ENCODE results near the gene RHO. TPM values are rescaled to one million over a fixed set of nuclear protein-coding genes. Genes with fewer than 3 reads are reported as not detected.
A peak's percentile ranks its signal among the peaks of the same experiment; 100 is the strongest.

Gene RHO
- total RNA-seq, 2 donors from 2014 or later, result 0.22 to 0.26 TPM

DNA sequence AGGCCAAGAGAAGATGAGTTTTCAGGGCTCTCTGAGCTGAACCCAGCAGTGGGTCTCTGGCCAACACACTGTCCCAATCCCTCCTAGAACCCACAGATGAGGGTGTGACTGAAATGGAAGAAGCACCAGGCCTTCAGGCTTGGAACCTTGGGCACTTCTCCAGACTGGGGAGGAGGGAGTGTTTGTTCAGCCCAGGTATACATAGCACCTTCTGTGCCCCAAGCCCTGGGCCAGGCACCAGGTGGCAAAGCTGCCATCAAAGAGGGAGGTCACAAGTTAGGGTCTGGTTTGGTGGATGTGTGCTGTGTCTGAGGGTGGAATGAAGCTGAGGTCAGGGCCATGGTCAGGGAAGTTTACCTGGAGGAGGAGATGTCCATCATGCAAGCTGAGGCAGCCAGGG lies 15.8 kb upstream of the RHO start:
- no peaks in the 10 kb centered on the region for H3K9me3 Mint-ChIP-seq
- peak overlapping the region; percentile 60 for H3K27ac Mint-ChIP-seq
- H3K4me3 ChIP-seq (ENCODE audit: low read length), result no peak overlapping the region
- H3K9ac ChIP-seq (ENCODE audit: extremely low read depth, low read length, poor library complexity, severe bottlenecking), result no peak overlapping the region
- peaks cover 33% of the 10 kb centered on the region for H3K36me3 Mint-ChIP-seq (ENCODE audit: low read depth)
- no peak for DNase-seq
- no peaks in the 10 kb centered on the region for H3K4me1 Mint-ChIP-seq
- H3K4me3 Mint-ChIP-seq, result no peak overlapping the region
- H3K27ac ChIP-seq (ENCODE audit: low read depth, low read length), result no peak overlapping the region
- peaks cover 19% of the 10 kb centered on the region for H3K36me3 ChIP-seq (ENCODE audit: control insufficient read depth, insufficient read depth, low read length)
- H3K9me3 ChIP-seq (ENCODE audit: control insufficient read depth, low read length), result no peaks in the 10 kb centered on the region
- H3K27me3 Mint-ChIP-seq (ENCODE audit: insufficient read depth), result no peaks in the 10 kb centered on the region
- no peaks in the 10 kb centered on the region for H3K4me1 ChIP-seq (ENCODE audit: control insufficient read depth, insufficient read depth, low read length)
- H3K27me3 ChIP-seq (ENCODE audit: control insufficient read depth, insufficient read depth, low read length, poor library complexity, severe bottlenecking), result no peaks in the 10 kb centered on the region
- no peak for TF ChIP-seq CTCF (conservative IDR thresholded peaks at IDR 0.05)

DNA sequence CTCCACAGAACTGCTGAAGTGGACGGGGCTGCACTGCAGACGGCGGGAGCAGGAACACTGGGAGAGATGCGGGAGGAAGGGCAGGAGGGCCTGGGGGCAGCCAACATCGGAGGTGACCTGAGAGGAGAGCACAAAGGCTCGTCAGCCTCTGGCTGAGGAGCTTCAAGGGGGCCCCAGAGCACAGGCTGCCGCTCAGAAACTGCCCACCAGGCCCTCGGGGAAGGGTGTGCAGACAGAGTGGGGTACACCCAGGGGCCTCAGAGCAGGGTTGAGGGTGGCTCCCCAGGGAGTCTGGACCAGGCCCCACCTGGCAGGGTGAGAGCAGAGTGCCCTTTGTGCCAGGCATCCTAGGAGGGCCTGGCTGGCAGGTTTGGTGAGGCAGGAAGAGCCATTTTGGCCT lies 14.7 kb upstream of the RHO start:
- WGBS, 2 experiments (ENCODE audit: insufficient coverage in 1 of 2, insufficient read length in 1 of 2), result 92 to 96% methylated on average over 8 of the region's 8 CpGs
- Mint-ChIP-seq H3K36me3 (ENCODE audit: low read depth) (peaks cover 30% of the 10 kb centered on the region), H3K27ac (peak overlapping the region; percentile 13)

DNA sequence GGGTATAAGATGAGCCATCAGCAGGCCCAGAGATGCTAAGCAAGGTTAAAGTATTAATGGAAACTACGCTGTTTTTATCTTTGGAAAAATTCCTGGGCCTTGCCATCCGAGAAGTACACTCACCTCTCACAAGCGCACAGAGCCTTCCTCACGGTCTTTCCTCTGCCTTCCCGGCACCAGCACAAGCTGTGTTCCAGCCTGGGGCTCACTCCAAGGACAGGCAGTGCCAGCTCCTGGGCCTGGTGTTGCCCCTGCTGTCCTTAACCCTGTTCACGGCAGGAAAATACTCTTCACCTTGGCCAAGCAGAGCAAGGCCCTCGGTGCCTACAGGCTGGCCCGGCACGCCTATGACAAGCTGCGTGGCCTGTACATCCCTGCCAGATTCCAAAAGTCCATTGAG lies 14.3 kb upstream of the RHO start:
- TF ChIP-seq CTCF (conservative IDR thresholded peaks at IDR 0.05), result no peak

More for the DNA sequence above, 14.7 kb upstream of the RHO start:
- Mint-ChIP-seq H3K4me3 (no peak overlapping the region), H3K4me1 (no peaks in the 10 kb centered on the region), H3K27me3 (ENCODE audit: insufficient read depth) (no peaks in the 10 kb centered on the region), H3K9me3 (no peaks in the 10 kb centered on the region)
- Histone ChIP-seq H3K4me3 (ENCODE audit: low read length) (no peak overlapping the region), H3K4me1 (ENCODE audit: control insufficient read depth, insufficient read depth, low read length) (no peaks in the 10 kb centered on the region), H3K27me3 (ENCODE audit: control insufficient read depth, insufficient read depth, low read length, poor library complexity, severe bottlenecking) (no peaks in the 10 kb centered on the region), H3K9ac (ENCODE audit: extremely low read depth, low read length, poor library complexity, severe bottlenecking) (no peak overlapping the region), H3K9me3 (ENCODE audit: control insufficient read depth, low read length) (no peaks in the 10 kb centered on the region), H3K27ac (ENCODE audit: low read depth, low read length) (no peak overlapping the region), H3K36me3 (ENCODE audit: control insufficient read depth, insufficient read depth, low read length) (peaks cover 19% of the 10 kb centered on the region)
- no peak for TF ChIP-seq CTCF (conservative IDR thresholded peaks at IDR 0.05)
- DNase-seq, result no peak

More for the DNA sequence above, 14.3 kb upstream of the RHO start:
- H3K4me1 ChIP-seq (ENCODE audit: control insufficient read depth, insufficient read depth, low read length), result no peaks in the 10 kb centered on the region
- H3K27me3 Mint-ChIP-seq (ENCODE audit: insufficient read depth), result no peaks in the 10 kb centered on the region
- H3K4me3 Mint-ChIP-seq, result no peak overlapping the region
- H3K4me1 Mint-ChIP-seq, result no peaks in the 10 kb centered on the region
- no peaks in the 10 kb centered on the region for H3K9me3 ChIP-seq (ENCODE audit: control insufficient read depth, low read length)
- H3K4me3 ChIP-seq (ENCODE audit: low read length), result no peak overlapping the region
- H3K27ac Mint-ChIP-seq, result peak overlapping the region; percentile 13
- peaks cover 33% of the 10 kb centered on the region for H3K36me3 Mint-ChIP-seq (ENCODE audit: low read depth)
- H3K27me3 ChIP-seq (ENCODE audit: control insufficient read depth, insufficient read depth, low read length, poor library complexity, severe bottlenecking), result no peaks in the 10 kb centered on the region
- H3K9me3 Mint-ChIP-seq, result no peaks in the 10 kb centered on the region
- no peak overlapping the region for H3K27ac ChIP-seq (ENCODE audit: low read depth, low read length)
- 93 to 96% methylated on average over 10 of the region's 10 CpGs for WGBS, 2 experiments (ENCODE audit: insufficient coverage in 1 of 2, insufficient read length in 1 of 2)
- no peak overlapping the region for H3K9ac ChIP-seq (ENCODE audit: extremely low read depth, low read length, poor library complexity, severe bottlenecking)
- H3K36me3 ChIP-seq (ENCODE audit: control insufficient read depth, insufficient read depth, low read length), result peaks cover 19% of the 10 kb centered on the region
- no peak for DNase-seq
